ENCODE measurements around the gene CCDC50. TPM values are rescaled to one million over a fixed set of nuclear protein-coding genes. Genes with fewer than 3 reads are reported as not detected.
A peak's percentile ranks its signal among the peaks of the same experiment; 100 is the strongest.

Gene CCDC50
- total RNA-seq, 1 experiment from 2014 or later: 124 TPM

DNA sequence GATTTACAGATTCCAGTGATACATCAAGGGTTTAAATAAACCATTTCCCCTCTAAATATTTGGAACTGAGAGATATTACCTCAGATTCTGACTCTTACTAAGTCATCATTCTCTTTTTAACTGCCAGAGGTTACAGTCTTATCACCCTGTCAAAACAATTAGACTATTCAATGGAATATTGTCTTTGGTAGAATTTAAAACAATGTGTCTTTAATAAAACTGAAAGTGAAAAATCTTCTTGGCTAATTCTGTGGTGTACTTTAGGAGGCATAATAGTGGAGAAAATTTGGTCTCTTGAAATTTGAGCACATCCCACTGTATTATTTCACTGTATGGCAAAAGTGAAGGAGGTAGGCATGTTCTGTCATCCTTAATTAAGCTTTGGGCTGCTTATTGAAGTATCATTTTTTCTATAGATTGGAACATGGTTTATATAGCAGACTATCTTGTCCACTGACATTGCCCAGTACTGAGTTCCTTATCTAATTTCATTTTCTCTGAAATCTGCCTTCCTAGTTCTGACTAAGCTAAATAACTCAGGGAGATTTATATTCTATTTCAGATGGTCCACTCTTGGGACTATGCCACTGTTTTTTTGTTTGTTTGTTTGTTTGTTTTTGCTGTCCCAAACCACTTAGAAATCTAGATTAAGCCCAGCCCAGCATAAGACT, 49.1 kb downstream of the CCDC50 start:
- CTCF ChIA-PET: interaction anchor here (0.6 kb wide), 1 partner anchor 1417 kb away, joined by 3 read pairs; no protein-coding TSS in a partner anchor
- Mint-ChIP-seq H3K27me3 (ENCODE audit: unreplicated experiment) (no peaks in the 10 kb centered on the region), H3K27ac (ENCODE audit: unreplicated experiment) (peak overlapping the region; percentile 19), H3K9me3 (ENCODE audit: low read depth, unreplicated experiment) (no peaks in the 10 kb centered on the region), H3K4me3 (ENCODE audit: low read depth, unreplicated experiment) (no peak overlapping the region), H3K4me1 (ENCODE audit: low read depth, unreplicated experiment) (peaks cover 5% of the 10 kb centered on the region), H3K36me3 (ENCODE audit: insufficient read depth, unreplicated experiment) (peaks cover 31% of the 10 kb centered on the region)
- intact Hi-C loops (cut with micrococcal nuclease; ENCODE audit: unreplicated experiment): no loop called here
- BruUV-seq (replicated peaks): no TSS peak
- TF ChIP-seq, protein P1, sequence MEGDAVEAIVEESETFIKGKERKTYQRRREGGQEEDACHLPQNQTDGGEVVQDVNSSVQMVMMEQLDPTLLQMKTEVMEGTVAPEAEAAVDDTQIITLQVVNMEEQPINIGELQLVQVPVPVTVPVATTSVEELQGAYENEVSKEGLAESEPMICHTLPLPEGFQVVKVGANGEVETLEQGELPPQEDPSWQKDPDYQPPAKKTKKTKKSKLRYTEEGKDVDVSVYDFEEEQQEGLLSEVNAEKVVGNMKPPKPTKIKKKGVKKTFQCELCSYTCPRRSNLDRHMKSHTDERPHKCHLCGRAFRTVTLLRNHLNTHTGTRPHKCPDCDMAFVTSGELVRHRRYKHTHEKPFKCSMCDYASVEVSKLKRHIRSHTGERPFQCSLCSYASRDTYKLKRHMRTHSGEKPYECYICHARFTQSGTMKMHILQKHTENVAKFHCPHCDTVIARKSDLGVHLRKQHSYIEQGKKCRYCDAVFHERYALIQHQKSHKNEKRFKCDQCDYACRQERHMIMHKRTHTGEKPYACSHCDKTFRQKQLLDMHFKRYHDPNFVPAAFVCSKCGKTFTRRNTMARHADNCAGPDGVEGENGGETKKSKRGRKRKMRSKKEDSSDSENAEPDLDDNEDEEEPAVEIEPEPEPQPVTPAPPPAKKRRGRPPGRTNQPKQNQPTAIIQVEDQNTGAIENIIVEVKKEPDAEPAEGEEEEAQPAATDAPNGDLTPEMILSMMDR (IDR thresholded peaks at IDR 0.05; ENCODE audit: unreplicated experiment): no peak
- no peak for DNase-seq

- DNase-seq: no peak
- Mint-ChIP-seq H3K36me3 (ENCODE audit: insufficient read depth, unreplicated experiment) (peaks cover 41% of the 10 kb centered on the region), H3K27ac (ENCODE audit: unreplicated experiment) (no peak overlapping the region), H3K9me3 (ENCODE audit: low read depth, unreplicated experiment) (no peaks in the 10 kb centered on the region), H3K4me3 (ENCODE audit: low read depth, unreplicated experiment) (no peak overlapping the region), H3K4me1 (ENCODE audit: low read depth, unreplicated experiment) (peaks cover 5% of the 10 kb centered on the region), H3K27me3 (ENCODE audit: unreplicated experiment) (no peaks in the 10 kb centered on the region)
- intact Hi-C loops (cut with micrococcal nuclease; ENCODE audit: unreplicated experiment): no loop called here
- TF ChIP-seq, protein P1 (IDR thresholded peaks at IDR 0.05; ENCODE audit: unreplicated experiment): no peak
- no TSS peak for BruUV-seq (replicated peaks)
- CTCF ChIA-PET: interaction anchor here (0.7 kb wide), 1 partner anchor 18 kb away, joined by 4 read pairs; no protein-coding TSS in a partner anchor
Observed at GRCh38 chr3:191379446-191379845, 50.3 kb downstream of the CCDC50 start.

- H3K36me3 Mint-ChIP-seq (ENCODE audit: insufficient read depth, unreplicated experiment): peaks cover 36% of the 10 kb centered on the region
- no peaks in the 10 kb centered on the region for H3K9me3 Mint-ChIP-seq (ENCODE audit: low read depth, unreplicated experiment)
- H3K27ac Mint-ChIP-seq (ENCODE audit: unreplicated experiment): no peak overlapping the region
- no TSS peak for BruUV-seq (replicated peaks)
- DNase-seq: no peak
- H3K4me3 Mint-ChIP-seq (ENCODE audit: low read depth, unreplicated experiment): no peak overlapping the region
- intact Hi-C loops (cut with micrococcal nuclease; ENCODE audit: unreplicated experiment): no loop called here
- peaks cover 5% of the 10 kb centered on the region for H3K4me1 Mint-ChIP-seq (ENCODE audit: low read depth, unreplicated experiment)
- H3K27me3 Mint-ChIP-seq (ENCODE audit: unreplicated experiment): no peaks in the 10 kb centered on the region
- CTCF ChIA-PET: interaction anchor here (0.6 to 0.7 kb wide), 3 partner anchors 19 to 1252 kb away, joined by 3 to 4 read pairs (median 3); no protein-coding TSS in a partner anchor
- TF ChIP-seq, protein P1 (IDR thresholded peaks at IDR 0.05; ENCODE audit: unreplicated experiment): no peak
Observed at GRCh38 chr3:191380001-191380400, 50.8 kb downstream of the CCDC50 start.

- Mint-ChIP-seq H3K9me3 (ENCODE audit: low read depth, unreplicated experiment) (no peaks in the 10 kb centered on the region), H3K27ac (ENCODE audit: unreplicated experiment) (no peak overlapping the region), H3K4me1 (ENCODE audit: low read depth, unreplicated experiment) (peaks cover 5% of the 10 kb centered on the region), H3K4me3 (ENCODE audit: low read depth, unreplicated experiment) (no peak overlapping the region), H3K27me3 (ENCODE audit: unreplicated experiment) (no peaks in the 10 kb centered on the region), H3K36me3 (ENCODE audit: insufficient read depth, unreplicated experiment) (peaks cover 32% of the 10 kb centered on the region)
- no peak for DNase-seq
- CTCF ChIA-PET: no interaction called here
- intact Hi-C loops (cut with micrococcal nuclease; ENCODE audit: unreplicated experiment): no loop called here
- TF ChIP-seq, protein P1 (IDR thresholded peaks at IDR 0.05; ENCODE audit: unreplicated experiment): no peak
- no TSS peak for BruUV-seq (replicated peaks)
Observed at GRCh38 chr3:191381303-191381702, 52.1 kb downstream of the CCDC50 start.
